Measurements from ENCODE around the gene TIMELESS. TPM values are rescaled to one million over a fixed set of nuclear protein-coding genes. Genes with fewer than 3 reads are reported as not detected.

Gene TIMELESS
- total and polyA plus RNA-seq, 10 of the 15 experiments (the other 5 are each of a cell fraction or from before 2014, with no cell fraction given) = 5.8 to 57.8 (median 31.8) TPM

DNA sequence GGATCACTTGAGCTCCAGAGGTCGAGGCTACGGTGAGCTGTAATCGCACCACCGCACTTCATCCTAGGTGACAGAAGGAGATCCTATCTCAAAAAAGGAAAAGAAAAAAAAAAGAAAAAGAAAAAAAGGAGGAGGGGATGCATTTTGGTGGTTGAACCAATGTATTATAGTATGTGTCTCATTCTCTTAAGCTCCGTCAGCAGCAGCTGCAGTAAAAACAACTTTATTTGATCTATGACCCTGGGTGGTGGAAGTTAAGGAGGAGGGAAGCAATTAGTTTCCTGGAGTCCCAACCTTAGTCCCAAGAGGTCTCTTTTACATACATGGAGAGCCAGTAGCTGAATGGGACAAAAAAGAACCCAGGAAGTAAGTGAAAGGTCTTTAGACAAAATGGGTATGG lies 59.8 kb downstream of the TIMELESS start (continued):
- TF ChIP-seq, protein P1, sequence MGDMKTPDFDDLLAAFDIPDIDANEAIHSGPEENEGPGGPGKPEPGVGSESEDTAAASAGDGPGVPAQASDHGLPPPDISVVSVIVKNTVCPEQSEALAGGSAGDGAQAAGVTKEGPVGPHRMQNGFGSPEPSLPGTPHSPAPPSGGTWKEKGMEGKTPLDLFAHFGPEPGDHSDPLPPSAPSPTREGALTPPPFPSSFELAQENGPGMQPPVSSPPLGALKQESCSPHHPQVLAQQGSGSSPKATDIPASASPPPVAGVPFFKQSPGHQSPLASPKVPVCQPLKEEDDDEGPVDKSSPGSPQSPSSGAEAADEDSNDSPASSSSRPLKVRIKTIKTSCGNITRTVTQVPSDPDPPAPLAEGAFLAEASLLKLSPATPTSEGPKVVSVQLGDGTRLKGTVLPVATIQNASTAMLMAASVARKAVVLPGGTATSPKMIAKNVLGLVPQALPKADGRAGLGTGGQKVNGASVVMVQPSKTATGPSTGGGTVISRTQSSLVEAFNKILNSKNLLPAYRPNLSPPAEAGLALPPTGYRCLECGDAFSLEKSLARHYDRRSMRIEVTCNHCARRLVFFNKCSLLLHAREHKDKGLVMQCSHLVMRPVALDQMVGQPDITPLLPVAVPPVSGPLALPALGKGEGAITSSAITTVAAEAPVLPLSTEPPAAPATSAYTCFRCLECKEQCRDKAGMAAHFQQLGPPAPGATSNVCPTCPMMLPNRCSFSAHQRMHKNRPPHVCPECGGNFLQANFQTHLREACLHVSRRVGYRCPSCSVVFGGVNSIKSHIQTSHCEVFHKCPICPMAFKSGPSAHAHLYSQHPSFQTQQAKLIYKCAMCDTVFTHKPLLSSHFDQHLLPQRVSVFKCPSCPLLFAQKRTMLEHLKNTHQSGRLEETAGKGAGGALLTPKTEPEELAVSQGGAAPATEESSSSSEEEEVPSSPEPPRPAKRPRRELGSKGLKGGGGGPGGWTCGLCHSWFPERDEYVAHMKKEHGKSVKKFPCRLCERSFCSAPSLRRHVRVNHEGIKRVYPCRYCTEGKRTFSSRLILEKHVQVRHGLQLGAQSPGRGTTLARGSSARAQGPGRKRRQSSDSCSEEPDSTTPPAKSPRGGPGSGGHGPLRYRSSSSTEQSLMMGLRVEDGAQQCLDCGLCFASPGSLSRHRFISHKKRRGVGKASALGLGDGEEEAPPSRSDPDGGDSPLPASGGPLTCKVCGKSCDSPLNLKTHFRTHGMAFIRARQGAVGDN (IDR thresholded peaks at IDR 0.05) = no peak
- no peak for TF ChIP-seq SREBF2 (IDR thresholded peaks at IDR 0.05; ENCODE audit: low read length)
- no peak for TF ChIP-seq FOXK2 (IDR thresholded peaks at IDR 0.05)
- no peak for TF ChIP-seq SIX5 (IDR thresholded peaks at IDR 0.05; ENCODE audit: low read depth, low read length, severe bottlenecking)

GRCh38 chr12:56387152-56387736 lies 62.0 kb downstream of the TIMELESS start:
- Histone ChIP-seq H3K27me3 (replicated peaks in 1 of 2; ENCODE audit: control insufficient read depth in 2 of 2, insufficient read depth in 2 of 2, low read length in 1 of 2) (no peaks in the 10 kb centered on the region), H3K4me1 (ENCODE audit: control insufficient read depth, insufficient read depth, low read length) (no peaks in the 10 kb centered on the region), H3K4me3 (no peak overlapping the region), H3K36me3 (ENCODE audit: control insufficient read depth in 2 of 2, insufficient read depth in 2 of 2, low read length in 1 of 2) (no peaks in the 10 kb centered on the region), H3K9ac (ENCODE audit: control insufficient read depth, insufficient read depth, low read length) (no peak overlapping the region), H4K20me1 (ENCODE audit: control insufficient read depth, insufficient read depth) (no peaks in the 10 kb centered on the region), H3K27ac (ENCODE audit: control insufficient read depth, insufficient read depth) (no peak overlapping the region), H3K9me3 (replicated peaks; ENCODE audit: control insufficient read depth, insufficient read depth, low read length) (no peaks in the 10 kb centered on the region), H3K79me2 (ENCODE audit: control insufficient read depth, insufficient read depth, low read length) (no peaks in the 10 kb centered on the region), H2AFZ (ENCODE audit: control insufficient read depth, low read depth, low read length) (no peak overlapping the region), H3K4me2 (ENCODE audit: control insufficient read depth, insufficient read depth) (no peak overlapping the region)
- ChIA-PET CTCF (interaction anchor here (1.1 kb wide), 1 partner anchor 19 kb away, joined by 3 read pairs; no protein-coding TSS in a partner anchor), RAD21 (ENCODE audit: unreplicated experiment) (interaction anchor here (0.8 kb wide), 1 partner anchor 26 kb away, joined by 3 read pairs; no protein-coding TSS in a partner anchor), POLR2A (no interaction called here), SMC1A (ENCODE audit: uncharacterized antibody, unreplicated experiment) (no interaction called here)
- FAIRE-seq = no peak
- intact Hi-C loops (cut with micrococcal nuclease; ENCODE audit: unreplicated experiment) (loop anchor here (1.0 kb wide), 1 partner anchor 41 kb away; no protein-coding TSS in a partner anchor), in situ Hi-C loops (cut with MboI) (no loop called here)
- WGBS (ENCODE audit: insufficient coverage, insufficient replicate concordance, low lambda C conversion rate, missing lambda C conversion rate) = 38% methylated on average over 7 of the region's 7 CpGs
- BruUV-seq (replicated peaks) = no TSS peak
- no peak for DNase-seq (ENCODE audit: low read depth, low spot score)
- no peak for ATAC-seq
- TF ChIP-seq POLR2A (IDR thresholded peaks at IDR 0.05; ENCODE audit: low read depth, low read length) (no peak), ZZZ3 (IDR thresholded peaks at IDR 0.05; ENCODE audit: control insufficient read depth, insufficient read length, low read depth) (no peak), WRNIP1 (IDR thresholded peaks at IDR 0.05; ENCODE audit: borderline replicate concordance, low read depth, low read length) (no peak), SMARCA5 (IDR thresholded peaks at IDR 0.05) (no peak), EGR1 (IDR thresholded peaks at IDR 0.05; ENCODE audit: borderline replicate concordance in 1 of 2, low read depth in 2 of 2, low read length in 2 of 2) (no peak), NRF1 (conservative IDR thresholded peaks at IDR 0.05; ENCODE audit: low read depth, low read length) (no peak), NBN (IDR thresholded peaks at IDR 0.05) (no peak), YY1 (IDR thresholded peaks at IDR 0.05; ENCODE audit: low read depth, low read length) (no peak), NR2F1 (conservative IDR thresholded peaks at IDR 0.05) (no peak)
- TF ChIP-seq, protein P2, sequence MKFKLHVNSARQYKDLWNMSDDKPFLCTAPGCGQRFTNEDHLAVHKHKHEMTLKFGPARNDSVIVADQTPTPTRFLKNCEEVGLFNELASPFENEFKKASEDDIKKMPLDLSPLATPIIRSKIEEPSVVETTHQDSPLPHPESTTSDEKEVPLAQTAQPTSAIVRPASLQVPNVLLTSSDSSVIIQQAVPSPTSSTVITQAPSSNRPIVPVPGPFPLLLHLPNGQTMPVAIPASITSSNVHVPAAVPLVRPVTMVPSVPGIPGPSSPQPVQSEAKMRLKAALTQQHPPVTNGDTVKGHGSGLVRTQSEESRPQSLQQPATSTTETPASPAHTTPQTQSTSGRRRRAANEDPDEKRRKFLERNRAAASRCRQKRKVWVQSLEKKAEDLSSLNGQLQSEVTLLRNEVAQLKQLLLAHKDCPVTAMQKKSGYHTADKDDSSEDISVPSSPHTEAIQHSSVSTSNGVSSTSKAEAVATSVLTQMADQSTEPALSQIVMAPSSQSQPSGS (IDR thresholded peaks at IDR 0.05; ENCODE audit: low read length) = no peak
- TF ChIP-seq, protein P3, sequence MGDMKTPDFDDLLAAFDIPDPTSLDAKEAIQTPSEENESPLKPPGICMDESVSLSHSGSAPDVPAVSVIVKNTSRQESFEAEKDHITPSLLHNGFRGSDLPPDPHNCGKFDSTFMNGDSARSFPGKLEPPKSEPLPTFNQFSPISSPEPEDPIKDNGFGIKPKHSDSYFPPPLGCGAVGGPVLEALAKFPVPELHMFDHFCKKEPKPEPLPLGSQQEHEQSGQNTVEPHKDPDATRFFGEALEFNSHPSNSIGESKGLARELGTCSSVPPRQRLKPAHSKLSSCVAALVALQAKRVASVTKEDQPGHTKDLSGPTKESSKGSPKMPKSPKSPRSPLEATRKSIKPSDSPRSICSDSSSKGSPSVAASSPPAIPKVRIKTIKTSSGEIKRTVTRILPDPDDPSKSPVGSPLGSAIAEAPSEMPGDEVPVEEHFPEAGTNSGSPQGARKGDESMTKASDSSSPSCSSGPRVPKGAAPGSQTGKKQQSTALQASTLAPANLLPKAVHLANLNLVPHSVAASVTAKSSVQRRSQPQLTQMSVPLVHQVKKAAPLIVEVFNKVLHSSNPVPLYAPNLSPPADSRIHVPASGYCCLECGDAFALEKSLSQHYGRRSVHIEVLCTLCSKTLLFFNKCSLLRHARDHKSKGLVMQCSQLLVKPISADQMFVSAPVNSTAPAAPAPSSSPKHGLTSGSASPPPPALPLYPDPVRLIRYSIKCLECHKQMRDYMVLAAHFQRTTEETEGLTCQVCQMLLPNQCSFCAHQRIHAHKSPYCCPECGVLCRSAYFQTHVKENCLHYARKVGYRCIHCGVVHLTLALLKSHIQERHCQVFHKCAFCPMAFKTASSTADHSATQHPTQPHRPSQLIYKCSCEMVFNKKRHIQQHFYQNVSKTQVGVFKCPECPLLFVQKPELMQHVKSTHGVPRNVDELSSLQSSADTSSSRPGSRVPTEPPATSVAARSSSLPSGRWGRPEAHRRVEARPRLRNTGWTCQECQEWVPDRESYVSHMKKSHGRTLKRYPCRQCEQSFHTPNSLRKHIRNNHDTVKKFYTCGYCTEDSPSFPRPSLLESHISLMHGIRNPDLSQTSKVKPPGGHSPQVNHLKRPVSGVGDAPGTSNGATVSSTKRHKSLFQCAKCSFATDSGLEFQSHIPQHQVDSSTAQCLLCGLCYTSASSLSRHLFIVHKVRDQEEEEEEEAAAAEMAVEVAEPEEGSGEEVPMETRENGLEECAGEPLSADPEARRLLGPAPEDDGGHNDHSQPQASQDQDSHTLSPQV (IDR thresholded peaks at IDR 0.05) = no peak

Measured in GM12878 (cell line).